ENCODE measurements around the gene MON1B. TPM values are rescaled to one million over a fixed set of nuclear protein-coding genes. Genes with fewer than 3 reads are reported as not detected.

Gene MON1B
- total RNA-seq, 1 donor from 2014 or later = 70.7 TPM

DNA sequence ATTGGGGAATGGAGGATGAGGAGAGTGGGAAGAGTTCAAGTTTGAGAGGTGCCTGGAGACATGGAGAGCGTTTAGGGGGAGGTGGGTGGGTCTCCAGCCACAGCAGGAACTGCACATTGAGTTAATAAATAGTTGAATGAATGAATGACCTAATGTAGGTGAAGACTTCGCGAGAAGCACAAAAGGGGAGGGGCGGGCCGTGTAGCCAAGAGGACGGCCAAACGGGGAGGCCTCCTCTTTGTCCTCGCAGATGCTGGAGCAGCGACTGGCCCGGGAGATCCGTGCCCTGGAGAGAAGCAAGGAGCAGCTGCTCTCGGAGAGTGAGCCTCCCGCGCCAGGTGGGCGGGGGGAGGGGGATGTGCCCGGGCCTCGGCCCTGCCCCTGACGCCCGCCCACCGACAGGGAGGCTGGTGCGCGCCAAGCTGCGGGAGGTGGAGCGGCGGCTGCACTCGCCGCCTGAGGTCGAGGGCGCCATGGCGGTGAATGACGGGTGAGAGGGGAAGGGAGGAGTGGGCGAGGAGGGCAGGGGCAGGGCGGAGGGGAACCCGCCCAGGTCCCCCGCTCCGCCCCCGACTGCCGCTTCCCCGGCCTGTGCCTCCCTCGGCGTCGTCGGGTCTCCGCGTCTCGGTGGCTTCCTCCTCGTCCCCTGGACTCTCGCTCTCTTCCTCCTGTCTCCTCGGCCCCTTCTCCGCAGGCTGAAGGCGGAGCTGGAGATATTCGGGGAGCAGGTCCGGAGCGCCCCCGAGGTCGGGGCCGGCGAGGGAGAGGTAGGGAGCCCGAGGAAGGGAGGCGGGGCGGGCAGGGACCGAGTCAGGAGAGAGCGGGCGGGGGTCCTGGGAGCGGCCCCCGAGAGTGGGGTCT lies 21.1 kb downstream of the MON1B start:
- intact Hi-C loops (cut with micrococcal nuclease) = loop anchor here (1.0 to 5.0 kb wide), 6 partner anchors 22 to 1750 kb away; partner anchors contain the start of genes GABARAPL2, KARS1, NUDT7 and TERF2IP

GRCh38 chr16:77212741-77213541 lies 22.0 kb downstream of the MON1B start:
- DNase-seq (peak; percentile 72), ATAC-seq (ENCODE audit: low read depth) (peak; percentile 80)
- intact Hi-C loops (cut with micrococcal nuclease) = loop anchor here (1.0 to 5.0 kb wide), 6 partner anchors 23 to 1751 kb away; partner anchors contain the start of genes GABARAPL2, KARS1, NUDT7 and TERF2IP
- Mint-ChIP-seq H3K36me3 (ENCODE audit: low read depth) (peaks cover 2% of the 10 kb centered on the region), H3K4me3 (peak overlapping the region; percentile 89), H3K27me3 (no peaks in the 10 kb centered on the region), H3K9me3 (no peaks in the 10 kb centered on the region), H3K27ac (no peak overlapping the region), H3K4me1 (peaks cover 9% of the 10 kb centered on the region)
- POLR2A ChIA-PET = interaction anchor here (0.6 to 2.3 kb wide), 2 partner anchors 11 to 22 kb away, joined by 3 to 20 read pairs; partner anchors contain the start of gene MON1B
- TF ChIP-seq CTCF (IDR thresholded peaks at IDR 0.05) = no peak
- CTCF ChIA-PET = interaction anchor here (0.5 to 0.7 kb wide), 2 partner anchors 24 to 110 kb away, joined by 3 read pairs; no protein-coding TSS in a partner anchor

More for the DNA sequence above, 21.1 kb downstream of the MON1B start:
- H3K27me3 Mint-ChIP-seq = no peaks in the 10 kb centered on the region
- ATAC-seq (ENCODE audit: low read depth) (peak; percentile 71), DNase-seq (peak; percentile 63)
- no peak for TF ChIP-seq CTCF (IDR thresholded peaks at IDR 0.05)
- ChIA-PET POLR2A (interaction anchor here (2.3 kb wide), 1 partner anchor 21 kb away, joined by 20 read pairs; the partner anchor contains the start of gene MON1B), CTCF (interaction anchor here (0.5 to 1.4 kb wide), 3 partner anchors 9 to 109 kb away, joined by 3 to 5 read pairs (median 3); no protein-coding TSS in a partner anchor)
- H3K36me3 Mint-ChIP-seq (ENCODE audit: low read depth) = peaks cover 2% of the 10 kb centered on the region
- H3K27ac Mint-ChIP-seq = peak overlapping the region; percentile 37
- H3K4me1 Mint-ChIP-seq = peaks cover 9% of the 10 kb centered on the region
- H3K9me3 Mint-ChIP-seq = no peaks in the 10 kb centered on the region
- H3K4me3 Mint-ChIP-seq = peak overlapping the region; percentile 89

GRCh38 chr16:77213542-77214106 lies 22.6 kb downstream of the MON1B start:
- POLR2A ChIA-PET = no interaction called here
- CTCF ChIA-PET = no interaction called here
- Mint-ChIP-seq H3K9me3 (no peaks in the 10 kb centered on the region), H3K4me3 (peak overlapping the region; percentile 89), H3K36me3 (ENCODE audit: low read depth) (peaks cover 2% of the 10 kb centered on the region), H3K27me3 (no peaks in the 10 kb centered on the region), H3K4me1 (peaks cover 9% of the 10 kb centered on the region), H3K27ac (no peak overlapping the region)
- no peak for ATAC-seq (ENCODE audit: low read depth)
- intact Hi-C loops (cut with micrococcal nuclease) = loop anchor here (5.0 kb wide), 5 partner anchors 509 to 1751 kb away; partner anchors contain the start of genes GABARAPL2, KARS1, NUDT7 and TERF2IP
- no peak for DNase-seq
- TF ChIP-seq CTCF (IDR thresholded peaks at IDR 0.05) = no peak

GRCh38 chr16:77214411-77215138 lies 23.6 kb downstream of the MON1B start:
- Mint-ChIP-seq H3K36me3 (ENCODE audit: low read depth) (peaks cover 2% of the 10 kb centered on the region), H3K27ac (no peak overlapping the region), H3K9me3 (no peaks in the 10 kb centered on the region), H3K4me3 (no peak overlapping the region), H3K4me1 (peaks cover 9% of the 10 kb centered on the region), H3K27me3 (no peaks in the 10 kb centered on the region)
- intact Hi-C loops (cut with micrococcal nuclease) = loop anchor here (5.0 kb wide), 5 partner anchors 508 to 1752 kb away; partner anchors contain the start of genes GABARAPL2, KARS1, NUDT7 and TERF2IP
- DNase-seq (no peak), ATAC-seq (ENCODE audit: low read depth) (no peak)
- ChIA-PET POLR2A (no interaction called here), CTCF (interaction anchor here (1.3 kb wide), 1 partner anchor 9 kb away, joined by 3 read pairs; no protein-coding TSS in a partner anchor)
- no peak for TF ChIP-seq CTCF (IDR thresholded peaks at IDR 0.05)

All from activated B cell treated with CpG ODN at 0.5 μM for 24 hours (primary cell).